ENCODE measurements around the gene SGCD.
"Not testable (repeated sequence)": the region's sequence is repeated elsewhere in the genome, so short reads cannot be mapped to it uniquely, and the experiment has no call there.

Gene SGCD

DNA sequence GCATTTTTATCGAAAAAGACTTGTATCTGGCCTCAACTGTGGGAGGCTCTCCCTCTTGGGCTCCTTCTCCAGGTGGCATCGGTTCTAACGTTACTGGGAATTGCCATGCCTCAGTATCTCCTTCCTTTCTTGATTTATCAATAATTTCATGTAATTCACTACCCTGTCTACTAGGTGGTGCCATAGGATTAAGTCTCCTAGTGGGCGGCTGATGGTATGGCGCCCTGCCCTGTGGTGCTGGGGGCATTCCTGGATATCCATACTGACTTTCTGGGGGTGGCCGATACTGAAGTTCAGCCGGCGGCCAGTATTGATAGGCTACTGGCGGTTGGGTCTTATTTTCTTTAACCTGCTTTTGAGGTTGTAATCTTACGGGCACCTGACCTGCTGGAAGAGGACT is 337.9 kb downstream of the SGCD start:
- not testable (repeated sequence) for DNase-seq

DNA sequence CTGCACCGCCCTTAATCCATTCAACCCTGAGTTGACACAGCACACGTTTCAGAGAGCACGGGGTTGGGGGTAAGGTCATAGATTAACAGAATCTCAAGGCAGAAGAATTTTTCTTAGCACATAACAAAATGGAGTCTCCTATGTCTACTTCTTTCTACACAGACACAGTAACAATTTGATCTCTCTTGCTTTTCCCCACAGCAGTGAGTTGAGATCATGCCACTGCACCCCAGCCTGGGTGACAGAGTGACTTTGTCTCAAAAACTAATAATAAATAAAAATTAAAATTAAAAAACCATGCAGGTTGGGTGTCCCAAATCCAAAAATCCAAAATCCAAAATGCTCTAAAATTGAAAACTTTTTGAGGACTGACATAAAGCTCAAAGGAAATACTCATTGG is 339.7 kb downstream of the SGCD start:
- not testable (repeated sequence) for DNase-seq

DNA sequence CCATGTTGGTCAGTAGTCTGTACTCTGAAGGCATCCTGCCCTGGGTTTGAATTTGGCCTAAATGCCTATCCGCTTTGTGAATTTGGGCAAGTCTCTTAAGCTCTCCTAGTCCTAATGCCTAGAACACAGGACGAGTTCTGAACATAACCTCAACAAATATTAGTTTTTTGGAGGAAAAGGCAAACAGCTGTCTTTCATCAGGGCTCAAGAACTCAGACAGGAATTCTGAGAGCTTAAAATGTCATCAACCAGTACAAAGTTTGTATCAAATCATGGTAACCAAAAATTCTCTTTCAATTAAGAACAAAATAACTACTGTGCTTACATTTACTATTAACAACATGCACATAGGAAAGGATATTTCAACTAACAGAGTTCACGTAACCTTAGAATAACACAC is 340.7 kb downstream of the SGCD start:
- no peak for DNase-seq

DNA sequence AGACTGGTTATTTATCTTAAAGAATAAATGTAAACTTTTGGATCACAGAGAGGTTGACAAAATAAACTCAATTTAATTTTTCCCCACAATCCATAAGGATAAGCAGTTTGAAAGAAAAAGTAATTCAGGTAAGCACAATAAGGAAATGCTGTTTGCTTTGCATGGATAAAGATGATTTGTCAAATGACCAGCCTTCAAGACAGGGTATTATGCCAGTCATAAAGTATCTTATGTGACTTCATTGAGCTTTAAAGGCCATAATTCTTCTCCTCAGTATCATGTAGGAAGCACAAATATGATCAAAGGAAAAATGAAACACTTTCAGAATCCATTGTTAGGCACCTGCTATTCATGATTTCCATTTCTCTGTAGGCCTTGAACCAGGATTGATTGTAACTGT is 342.5 kb downstream of the SGCD start:
- no peak for DNase-seq

DNA sequence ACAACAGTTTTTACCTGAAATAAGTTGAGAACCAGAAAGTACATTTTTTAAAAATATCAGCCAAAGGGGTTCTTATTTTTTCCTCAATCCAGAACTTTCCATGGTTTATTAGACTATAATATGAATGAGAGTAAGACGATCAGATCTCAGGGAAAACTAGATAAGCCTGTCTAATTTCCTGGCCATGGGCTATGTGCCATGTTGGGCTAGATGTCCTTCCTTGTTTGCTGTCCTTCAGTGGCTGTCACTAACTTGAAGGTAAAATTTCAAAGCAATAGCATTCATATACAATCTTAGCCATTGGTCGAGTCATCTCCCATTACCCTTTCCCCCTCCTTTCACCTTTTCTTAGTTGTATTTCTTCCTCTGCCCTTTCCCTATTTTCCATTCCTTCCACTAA is 343.7 kb downstream of the SGCD start:
- DNase-seq, result no peak

DNA sequence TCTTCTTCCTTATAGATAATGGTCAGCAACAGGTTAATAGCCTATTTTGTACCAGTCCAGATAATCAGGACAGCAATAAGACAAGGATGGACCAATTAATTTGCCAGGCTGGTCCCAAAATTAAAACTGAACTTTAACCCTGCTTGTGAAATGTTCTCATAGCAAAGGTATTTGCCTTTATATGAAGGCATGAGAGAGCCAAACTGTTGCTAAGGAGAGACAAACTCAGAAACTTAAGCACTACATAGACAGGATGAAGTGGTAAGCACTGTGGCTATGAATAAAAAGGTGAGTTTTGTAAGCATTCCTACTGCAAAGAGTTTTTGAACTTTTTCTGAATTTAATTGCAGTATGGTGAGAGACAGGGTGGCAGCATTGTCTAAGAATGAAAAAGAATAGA is 348.4 kb downstream of the SGCD start:
- DNase-seq, result no peak

DNA sequence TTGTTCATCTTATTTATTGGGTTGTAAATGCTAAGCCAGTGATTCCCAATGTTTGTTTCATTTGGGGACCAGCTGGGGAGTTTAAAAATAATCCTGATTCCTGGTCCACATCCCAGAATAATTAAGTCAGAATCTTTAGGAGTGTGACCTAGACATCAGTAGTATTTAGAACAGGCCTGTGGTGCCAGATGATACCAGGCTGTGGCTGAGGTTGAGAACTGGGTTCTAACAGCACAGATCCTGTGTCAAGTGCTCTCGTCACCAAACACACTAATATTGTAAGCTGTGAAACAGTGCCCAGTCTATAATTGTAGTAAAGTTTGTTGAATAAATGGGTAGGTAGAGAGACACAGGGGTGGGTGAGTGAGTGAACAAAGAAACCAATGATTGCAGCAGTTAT is 351.0 kb downstream of the SGCD start:
- DNase-seq, result no peak

DNA sequence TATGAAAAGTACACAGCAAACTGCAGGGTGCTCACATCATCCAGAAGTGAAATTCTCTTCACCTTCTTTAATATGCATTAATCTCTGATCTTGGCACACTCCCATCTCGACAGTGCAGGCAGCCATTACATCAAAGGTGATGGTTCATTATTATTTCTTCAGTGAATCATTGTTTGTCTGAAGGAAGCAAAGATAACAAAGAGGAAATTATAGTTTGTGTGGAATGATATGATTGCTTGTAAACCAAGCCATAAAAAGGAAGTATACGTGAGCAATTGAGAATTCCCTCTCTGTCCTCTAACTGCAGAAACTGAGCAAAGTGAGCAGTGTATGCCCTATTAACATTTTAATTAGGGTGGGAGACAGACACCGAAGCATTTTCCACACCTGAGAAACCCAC is 351.5 kb downstream of the SGCD start:
- no peak for DNase-seq

DNA sequence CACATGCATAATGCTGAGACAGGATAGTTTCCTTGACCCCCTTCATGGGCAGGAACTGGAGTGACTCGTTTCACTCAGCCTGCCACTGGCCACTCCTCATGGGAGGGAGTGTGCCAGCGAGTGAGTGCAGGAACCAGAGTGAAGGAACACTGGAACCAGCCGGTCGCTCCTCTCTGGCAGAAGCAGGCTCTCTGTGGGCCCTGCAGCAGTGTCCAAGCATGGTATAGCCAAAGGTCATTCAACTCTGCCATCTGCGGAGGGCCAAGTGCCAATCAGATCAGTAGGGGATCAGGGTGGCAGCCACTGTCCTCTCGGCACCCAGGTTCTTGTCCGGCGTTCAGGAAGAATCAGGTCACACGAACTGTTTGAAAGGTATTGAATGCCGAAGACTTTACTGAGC is 353.9 kb downstream of the SGCD start:
- DNase-seq, result no peak

DNA sequence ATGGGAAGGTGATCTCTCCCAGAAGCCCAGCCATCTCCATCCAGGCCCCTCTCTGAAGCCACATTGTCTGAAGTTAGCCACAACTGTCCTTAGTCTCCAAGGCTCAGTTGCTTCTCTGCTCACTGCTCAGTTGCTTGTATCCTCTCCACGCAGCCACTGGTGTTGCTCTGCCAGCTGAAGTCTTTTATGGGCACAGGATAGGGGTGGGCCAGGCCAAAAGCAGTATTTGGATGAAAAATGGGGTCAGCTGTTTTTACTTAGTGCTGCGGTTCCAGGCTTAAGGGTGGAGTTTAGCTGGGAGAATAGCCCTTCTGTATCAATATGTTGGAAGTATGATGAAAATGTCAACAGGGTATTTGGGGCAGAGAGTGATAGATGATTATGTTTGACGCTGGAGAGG is 354.3 kb downstream of the SGCD start:
- DNase-seq, result no peak

DNA sequence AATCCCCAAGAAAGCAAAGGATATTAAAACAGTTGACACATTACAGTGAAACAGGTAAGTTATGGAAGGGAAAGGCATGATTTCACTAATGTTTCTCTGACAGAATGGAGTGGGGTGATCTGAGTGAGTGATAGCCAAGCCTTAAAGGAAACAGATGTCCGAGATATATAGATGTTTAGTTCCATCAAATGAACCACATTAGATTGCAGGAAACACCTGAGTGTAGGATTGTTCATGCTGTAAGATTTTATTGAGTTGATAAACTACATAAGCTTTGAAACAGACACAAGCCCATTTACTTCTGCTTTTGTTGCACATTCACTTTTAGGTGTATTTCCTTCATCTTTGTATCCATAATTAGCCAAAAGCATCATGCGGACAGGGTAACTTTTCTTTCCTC is 356.0 kb downstream of the SGCD start:
- DNase-seq, result no peak

DNA sequence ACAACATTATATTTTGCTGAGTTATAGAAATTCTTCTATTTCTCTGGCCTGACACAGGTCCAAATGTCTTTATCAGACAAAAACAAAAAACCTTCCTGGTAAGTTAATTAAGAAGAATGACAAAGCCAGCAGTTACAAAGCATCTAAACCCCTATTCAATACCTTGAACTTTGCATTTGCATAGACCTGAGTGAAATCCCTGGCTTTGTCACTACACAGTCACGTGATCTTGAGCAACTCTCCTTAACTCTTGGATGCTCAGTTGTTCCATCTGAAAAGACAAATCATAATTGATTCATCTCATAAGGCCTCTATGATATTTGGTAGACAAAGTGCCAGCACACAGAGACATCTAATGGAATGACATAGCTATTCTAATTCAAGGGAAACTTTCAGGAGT is 356.5 kb downstream of the SGCD start:
- no peak for DNase-seq

DNA sequence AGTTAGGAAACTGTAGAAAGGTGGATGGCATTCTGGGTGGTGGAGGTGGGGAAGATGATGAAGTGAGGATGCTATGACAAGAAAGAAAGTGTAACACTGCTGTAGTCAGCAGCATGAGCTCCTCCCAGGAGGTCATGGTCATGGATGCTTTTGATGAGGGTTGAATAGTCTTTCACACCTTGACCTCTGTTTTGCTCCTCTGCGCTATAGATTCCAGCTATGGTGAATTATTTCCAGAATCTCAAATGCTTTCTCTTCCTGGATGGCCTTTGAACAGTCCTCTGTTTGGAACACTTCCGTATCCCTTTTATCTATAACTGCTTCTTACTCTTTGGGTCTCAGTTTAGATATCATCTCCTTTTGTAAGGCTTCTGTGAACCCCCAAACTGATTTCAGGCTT is 357.3 kb downstream of the SGCD start:
- no peak for DNase-seq

DNA sequence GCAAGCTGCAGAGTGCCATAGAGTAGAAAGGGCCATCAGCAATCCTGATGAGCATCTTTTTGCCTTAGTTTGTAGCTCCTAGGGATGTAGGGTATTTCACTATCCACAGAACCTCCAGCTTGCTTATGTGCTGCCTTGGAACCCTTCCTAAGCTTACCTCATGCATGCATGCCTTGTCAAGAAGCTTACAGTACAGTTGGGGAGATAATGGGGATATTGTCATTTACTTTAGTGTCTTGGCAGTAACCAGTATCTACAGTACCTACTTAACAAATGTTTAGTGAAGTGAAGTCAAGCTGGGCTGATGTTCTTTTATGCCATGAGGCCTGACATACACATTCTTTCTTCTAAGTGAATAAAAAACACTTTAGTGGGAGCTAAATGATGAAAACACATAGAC is 358.5 kb downstream of the SGCD start:
- DNase-seq, result no peak

DNA sequence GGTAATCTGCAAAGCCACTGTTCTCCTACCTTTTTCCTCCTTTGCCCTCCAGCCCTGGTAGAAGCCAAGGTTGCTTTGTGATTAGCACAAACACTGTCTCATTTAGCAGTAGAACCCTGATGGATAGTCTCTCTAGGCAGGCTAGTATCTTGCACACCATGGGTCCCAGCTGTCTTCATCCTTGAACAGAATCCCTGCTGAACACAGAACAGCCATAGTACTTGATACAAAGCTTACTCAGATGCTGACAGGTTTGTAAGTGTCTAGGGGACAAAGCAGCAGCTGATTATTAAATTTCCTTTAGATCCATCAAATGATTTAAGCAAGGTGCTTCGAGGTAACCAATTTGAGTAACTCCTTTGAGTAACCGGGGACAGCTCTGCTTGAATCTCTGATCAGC is 359.4 kb downstream of the SGCD start:
- no peak for DNase-seq

DNA sequence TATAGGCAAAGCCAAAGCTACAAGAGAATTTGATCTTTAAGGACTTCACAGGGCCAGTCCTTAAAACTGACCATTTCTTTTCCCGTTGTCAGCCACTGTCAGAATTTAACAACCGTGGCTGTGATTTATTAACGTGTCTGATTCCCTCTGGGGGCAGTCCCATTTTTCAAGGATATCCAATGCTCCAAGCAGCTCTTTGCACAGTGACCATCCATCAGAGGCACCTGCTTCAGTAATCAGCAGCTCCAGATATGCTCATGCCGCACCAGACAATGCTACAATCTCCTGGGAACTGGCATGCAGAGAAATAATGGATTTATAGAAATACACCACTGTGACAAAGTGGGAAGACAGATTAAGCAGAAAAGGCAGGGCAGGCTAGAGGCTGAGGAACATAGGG is 359.8 kb downstream of the SGCD start:
- no peak for DNase-seq

DNA sequence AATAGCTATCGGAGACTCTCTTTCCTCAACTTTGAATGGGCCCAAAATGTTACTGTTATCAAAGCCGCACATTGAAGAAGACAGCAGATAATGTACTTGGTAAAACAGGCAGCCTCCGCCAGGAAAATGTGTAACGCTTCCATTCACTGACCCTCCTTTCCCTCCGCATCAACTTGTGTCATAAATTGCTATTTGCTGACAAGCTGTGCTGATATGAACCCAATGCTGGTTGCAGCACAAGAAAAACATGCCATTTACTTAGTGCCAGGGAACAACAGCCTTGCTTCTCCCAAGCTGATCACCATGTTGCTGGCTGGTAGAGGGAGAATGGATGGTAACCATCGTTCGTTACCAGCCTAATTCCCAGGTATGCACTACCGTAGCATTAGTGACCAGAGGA is 360.6 kb downstream of the SGCD start:
- DNase-seq, result no peak

DNA sequence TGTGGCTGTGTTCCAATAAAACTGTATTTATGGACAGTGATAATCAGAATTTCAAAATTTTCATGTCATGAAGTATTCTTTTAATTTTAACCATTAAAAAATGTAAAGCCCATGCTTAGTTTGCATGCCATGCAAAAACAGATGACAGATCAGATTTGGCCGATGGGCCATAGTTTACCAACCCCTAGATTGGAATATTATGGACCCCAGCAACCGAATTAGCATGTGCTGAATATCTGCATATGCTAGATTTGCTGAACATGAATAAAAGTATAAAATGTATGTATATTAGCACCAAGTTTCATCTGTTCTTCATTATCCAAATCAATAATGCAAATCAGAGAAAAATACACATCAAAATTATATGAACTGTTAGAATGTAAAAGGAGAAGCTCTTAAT is 364.6 kb downstream of the SGCD start:
- DNase-seq, result no peak

DNA sequence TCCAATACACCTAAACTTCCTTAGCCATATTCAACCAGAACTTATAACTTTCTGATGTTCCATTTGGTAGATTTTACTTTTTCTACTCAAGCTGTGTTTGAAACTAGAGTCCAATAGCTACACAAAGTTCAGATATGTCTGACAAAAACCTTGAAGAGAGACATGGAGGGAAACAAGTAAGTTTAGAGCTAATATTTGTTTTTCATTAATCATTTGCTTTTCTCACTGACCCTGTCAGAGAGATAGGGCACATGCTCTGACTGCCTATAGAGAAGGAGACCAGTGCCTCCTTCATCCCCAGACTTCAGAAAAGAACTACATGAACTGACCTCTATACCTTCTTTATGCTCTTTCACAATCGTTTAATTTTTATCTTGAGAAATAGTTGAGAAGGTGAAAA is 366.1 kb downstream of the SGCD start:
- DNase-seq, result no peak

DNA sequence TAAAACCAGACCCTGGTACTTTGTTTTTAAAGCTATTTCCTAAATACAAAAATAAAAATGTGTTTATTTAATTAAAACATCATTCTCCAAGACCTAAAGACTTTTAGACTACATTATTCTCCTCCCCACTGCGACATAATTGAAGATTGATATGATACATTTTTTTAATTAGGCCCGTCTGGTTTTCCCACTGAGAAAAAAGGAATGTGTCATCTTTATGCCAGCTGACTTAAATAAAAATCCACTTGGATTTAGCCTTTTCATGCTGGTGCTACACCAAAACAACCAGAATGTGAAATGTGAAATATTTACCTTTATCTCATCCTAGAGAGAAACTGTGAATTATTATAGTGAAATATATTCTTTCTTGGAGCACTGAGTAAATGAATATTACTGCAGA is 367.6 kb downstream of the SGCD start:
- no peak for DNase-seq

DNA sequence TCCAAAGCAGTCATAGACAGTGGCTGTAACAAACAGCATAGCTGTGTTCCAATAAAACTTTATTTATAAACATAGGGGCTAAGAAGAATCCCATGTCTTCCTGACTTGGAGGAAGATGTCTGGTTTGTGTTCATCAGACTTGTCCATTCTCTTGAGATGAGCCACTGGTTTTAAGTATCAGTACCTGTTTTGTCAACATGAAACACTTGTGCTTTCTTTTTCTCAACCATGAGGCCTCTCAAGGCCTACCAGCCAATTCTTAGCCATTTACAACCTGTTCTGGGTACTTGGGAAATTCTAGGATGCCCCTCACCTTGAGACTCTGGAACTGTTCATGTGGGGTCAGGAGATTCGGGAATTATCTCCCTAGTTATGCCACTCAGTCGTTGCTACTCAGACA is 368.8 kb downstream of the SGCD start:
- DNase-seq, result no peak

DNA sequence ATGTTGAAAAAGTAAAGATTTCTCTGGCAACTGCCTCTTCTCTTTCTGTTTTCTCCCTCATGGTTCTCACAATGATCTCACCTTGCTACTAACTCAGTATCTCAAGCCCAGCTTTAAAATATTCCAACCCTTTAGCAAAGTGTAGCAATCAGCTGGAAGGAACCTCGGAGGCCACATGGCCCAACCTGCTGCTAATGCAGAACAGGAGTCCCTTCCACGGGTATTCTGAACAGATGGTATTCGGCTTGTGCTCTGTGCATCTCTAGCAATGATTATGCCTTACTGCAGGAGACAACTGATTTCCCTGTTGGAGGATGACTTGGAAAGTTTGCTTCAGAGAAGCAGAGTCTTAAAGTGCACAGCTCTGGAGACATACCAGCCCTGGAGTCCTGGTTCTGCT is 371.4 kb downstream of the SGCD start:
- DNase-seq, result no peak

DNA sequence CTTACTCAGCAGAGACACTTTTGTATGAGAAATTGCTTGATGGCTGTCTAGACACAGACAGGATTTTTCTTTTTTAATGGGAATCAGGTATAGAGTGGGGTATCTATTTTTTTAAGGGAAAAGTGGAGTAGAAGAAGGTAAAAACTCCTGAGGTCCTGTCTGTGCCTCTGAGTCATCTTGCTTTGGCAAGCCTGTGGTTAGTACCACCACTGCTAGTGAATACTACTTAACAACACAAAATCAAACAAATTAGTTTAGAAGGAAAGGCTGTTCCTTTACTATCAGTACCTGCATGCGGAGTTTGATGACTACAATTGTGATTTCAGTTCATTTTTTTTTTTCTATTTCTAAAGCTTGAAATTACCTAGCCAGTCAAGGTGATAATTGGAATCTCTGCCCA is 372.2 kb downstream of the SGCD start:
- no peak for DNase-seq

DNA sequence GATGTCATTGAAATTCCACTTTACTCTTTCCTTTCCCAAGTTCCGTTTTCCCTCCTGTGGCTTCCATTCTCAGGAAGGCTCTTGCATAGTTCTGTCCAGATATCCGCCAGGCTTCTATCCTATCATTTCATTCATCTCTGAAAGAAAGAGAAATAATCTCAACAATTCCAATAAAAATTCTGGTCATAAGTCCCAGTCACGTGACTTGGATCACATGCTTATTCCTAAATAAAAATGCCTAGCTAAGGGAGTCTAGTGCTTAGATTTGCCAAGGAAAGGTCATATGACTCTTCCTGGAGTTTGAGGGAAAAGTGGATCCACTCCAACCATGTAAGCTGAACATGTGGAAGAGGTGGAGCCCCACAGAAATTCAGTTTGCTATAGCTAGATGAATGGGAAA is 377.2 kb downstream of the SGCD start:
- DNase-seq, result no peak

DNA sequence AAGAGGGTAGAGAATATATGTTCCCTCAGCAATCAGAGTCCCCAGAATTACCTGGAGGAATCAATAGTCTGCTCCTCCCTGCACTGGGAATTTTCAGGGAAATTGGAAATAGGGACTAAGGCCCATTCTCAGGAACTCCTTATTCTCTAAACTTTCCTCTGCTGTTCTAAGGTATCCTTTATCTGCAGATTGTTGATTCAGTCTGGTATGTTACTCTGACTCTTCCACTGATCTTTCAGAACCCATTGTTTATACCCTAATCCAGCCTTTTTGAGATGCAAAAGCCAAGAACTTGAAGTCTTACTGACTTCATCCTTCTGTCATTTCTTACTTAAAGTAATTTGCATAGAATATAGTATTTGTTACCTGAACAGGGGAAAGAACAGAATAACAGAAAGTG is 379.7 kb downstream of the SGCD start:
- no peak for DNase-seq

DNA sequence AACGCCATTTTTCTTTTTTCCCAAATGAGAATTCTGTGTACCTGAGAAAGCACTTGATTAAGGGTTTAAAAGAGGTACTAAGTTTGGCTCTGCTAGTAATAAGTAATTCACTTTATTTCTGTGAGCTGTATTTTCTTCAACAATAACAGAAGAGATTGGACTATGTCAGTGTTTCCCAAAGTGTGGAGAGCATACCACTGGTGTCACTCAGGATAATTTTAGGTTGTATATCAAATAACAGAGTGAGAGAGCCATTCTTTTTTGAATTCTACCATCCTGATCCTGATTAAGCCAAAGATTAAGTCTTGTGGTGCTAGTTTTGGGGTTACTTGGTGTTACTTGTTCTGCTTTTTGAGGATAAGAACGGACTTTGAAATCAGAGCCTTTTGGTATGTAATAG is 380.8 kb downstream of the SGCD start:
- DNase-seq, result no peak

DNA sequence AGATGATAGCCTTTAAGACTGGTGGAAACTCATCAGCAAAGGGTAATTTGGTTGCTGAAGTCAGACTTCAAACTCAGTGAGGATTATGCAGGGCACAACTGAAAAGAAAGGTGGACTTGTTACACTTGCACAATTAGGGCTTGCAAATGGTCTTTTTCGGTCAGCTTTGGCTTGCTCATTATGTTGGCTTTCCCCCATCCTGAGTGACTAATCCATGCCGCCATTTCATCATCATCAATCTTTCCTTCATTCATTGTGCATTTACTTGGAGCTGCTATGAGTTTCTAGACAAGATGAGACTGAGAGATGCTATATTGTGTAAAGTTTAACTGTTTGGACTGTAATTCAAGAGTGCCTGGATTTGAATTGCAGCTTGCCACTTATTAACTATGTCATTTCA is 388.3 kb downstream of the SGCD start:
- DNase-seq, result no peak

Measured in Kasumi-1 (cell line).